ENCODE results near the gene TIMM50. TPM values are rescaled to one million over a fixed set of nuclear protein-coding genes. Genes with fewer than 3 reads are reported as not detected.
A peak's percentile ranks its signal among the peaks of the same experiment; 100 is the strongest.

TIMM50 gene
- total and polyA plus RNA-seq, 2 of the 13 experiments (the other 11 are each of a cell fraction or from before 2014, with no cell fraction given): 91.1 to 92.5 TPM

- FAIRE-seq: no peak
- no peak overlapping the region for H3K4me2 ChIP-seq (ENCODE audit: low read depth, low read length)
- no peak overlapping the region for H2AFZ ChIP-seq (ENCODE audit: low read length)
- no peaks in the 10 kb centered on the region; a peak in 1 of 5 replicates for H3K27me3 ChIP-seq (ENCODE audit: control insufficient read depth in 1 of 2, insufficient read depth in 2 of 2, low read length in 2 of 2)
- no peaks in the 10 kb centered on the region for H3K79me2 ChIP-seq (ENCODE audit: insufficient read depth, low read length)
- H3K9ac ChIP-seq (ENCODE audit: insufficient read depth, low read depth, low read length): no peak overlapping the region
- 81% methylated on average over 6 of the region's 9 CpGs for WGBS (ENCODE audit: low lambda C conversion rate)
- ChIA-PET CTCF (ENCODE audit: low intra/inter-chr PET ratio, low total read pairs) (interaction anchor here (0.8 to 2.9 kb wide), 3 partner anchors 29 to 66 kb away, joined by 3 to 20 read pairs (median 3); partner anchors contain the start of genes EID2 and EID2B), POLR2A (interaction anchor here (0.9 to 1.2 kb wide), 2 partner anchors 38 to 62 kb away, joined by 3 read pairs; partner anchors contain the start of genes PLEKHG2 and RPS16)
- no TSS peak for BruUV-seq (replicated peaks)
- no peak overlapping the region for H3K27ac ChIP-seq (ENCODE audit: extremely low read length, insufficient read depth, low read length)
- ATAC-seq: peak; percentile 87
- H4K20me1 ChIP-seq (ENCODE audit: insufficient read depth, low read length): no peaks in the 10 kb centered on the region
- intact Hi-C loops (cut with micrococcal nuclease; ENCODE audit: unreplicated experiment): loop anchor here (1.0 kb wide), 1 partner anchor 58 kb away; the partner anchor contains the start of gene EID2B
- H3K4me1 ChIP-seq (ENCODE audit: insufficient read depth, low read length): no peaks in the 10 kb centered on the region
- no peaks in the 10 kb centered on the region for H3K9me3 ChIP-seq (ENCODE audit: low read length)
- H3K4me3 ChIP-seq (replicated peaks in 1 of 3; ENCODE audit: insufficient read depth in 1 of 3, low read depth in 2 of 3, low read length in 3 of 3): no peak overlapping the region
- in situ Hi-C loops (cut with HindIII; ENCODE audit: extremely low pct_ligation_motif_present, low pct_unique_long_range_greater_than_20kb): no loop called here
- peaks cover 34 to 68% of the 10 kb centered on the region in 2 experiments for H3K36me3 ChIP-seq (replicated peaks in 1 of 2; ENCODE audit: control insufficient read depth in 1 of 2, insufficient read depth in 2 of 2, low read length in 2 of 2)
- DNase-seq (ENCODE audit: low spot score): peak; percentile 30
- TF ChIP-seq SALL1 (CRISPR knock-in tag; IDR thresholded peaks at IDR 0.05): peak; percentile 40; the same call in 1 of the 2 replicates
- TF ChIP-seq, protein P1, sequence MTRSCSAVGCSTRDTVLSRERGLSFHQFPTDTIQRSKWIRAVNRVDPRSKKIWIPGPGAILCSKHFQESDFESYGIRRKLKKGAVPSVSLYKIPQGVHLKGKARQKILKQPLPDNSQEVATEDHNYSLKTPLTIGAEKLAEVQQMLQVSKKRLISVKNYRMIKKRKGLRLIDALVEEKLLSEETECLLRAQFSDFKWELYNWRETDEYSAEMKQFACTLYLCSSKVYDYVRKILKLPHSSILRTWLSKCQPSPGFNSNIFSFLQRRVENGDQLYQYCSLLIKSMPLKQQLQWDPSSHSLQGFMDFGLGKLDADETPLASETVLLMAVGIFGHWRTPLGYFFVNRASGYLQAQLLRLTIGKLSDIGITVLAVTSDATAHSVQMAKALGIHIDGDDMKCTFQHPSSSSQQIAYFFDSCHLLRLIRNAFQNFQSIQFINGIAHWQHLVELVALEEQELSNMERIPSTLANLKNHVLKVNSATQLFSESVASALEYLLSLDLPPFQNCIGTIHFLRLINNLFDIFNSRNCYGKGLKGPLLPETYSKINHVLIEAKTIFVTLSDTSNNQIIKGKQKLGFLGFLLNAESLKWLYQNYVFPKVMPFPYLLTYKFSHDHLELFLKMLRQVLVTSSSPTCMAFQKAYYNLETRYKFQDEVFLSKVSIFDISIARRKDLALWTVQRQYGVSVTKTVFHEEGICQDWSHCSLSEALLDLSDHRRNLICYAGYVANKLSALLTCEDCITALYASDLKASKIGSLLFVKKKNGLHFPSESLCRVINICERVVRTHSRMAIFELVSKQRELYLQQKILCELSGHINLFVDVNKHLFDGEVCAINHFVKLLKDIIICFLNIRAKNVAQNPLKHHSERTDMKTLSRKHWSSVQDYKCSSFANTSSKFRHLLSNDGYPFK (CRISPR knock-in tag; IDR thresholded peaks at IDR 0.05; ENCODE audit: borderline replicate concordance): peak; percentile 44; the same call in 1 of the 2 replicates
- 0 out of 4 replicates have a peak, but pooled peaks of 1 of the 2 experiments have one; percentile 20 for TF ChIP-seq HMGXB4 (CRISPR knock-in tag; IDR thresholded peaks at IDR 0.05; ENCODE audit: borderline replicate concordance in 1 of 2, low read depth in 1 of 2)
- 0 out of 2 replicates have a peak, but pooled peaks have one; percentile 48 for TF ChIP-seq ZFP90 (CRISPR knock-in tag; IDR thresholded peaks at IDR 0.05; ENCODE audit: borderline replicate concordance)
- peak; percentile 20; the same call in 1 of the 2 replicates for TF ChIP-seq SMC3 (IDR thresholded peaks at IDR 0.05; ENCODE audit: low read length)
- TF ChIP-seq ZNF431 (CRISPR knock-in tag; IDR thresholded peaks at IDR 0.05; ENCODE audit: borderline replicate concordance, low read depth): no peak
- TF ChIP-seq ZNF350 (CRISPR knock-in tag; IDR thresholded peaks at IDR 0.05; ENCODE audit: borderline replicate concordance, low read depth): peak; percentile 45; the same call in 1 of the 2 replicates
- 0 out of 2 replicates have a peak, but pooled peaks have one; percentile 17 for TF ChIP-seq ZFP91 (CRISPR knock-in tag; IDR thresholded peaks at IDR 0.05; ENCODE audit: borderline replicate concordance)
- TF ChIP-seq, protein P2, sequence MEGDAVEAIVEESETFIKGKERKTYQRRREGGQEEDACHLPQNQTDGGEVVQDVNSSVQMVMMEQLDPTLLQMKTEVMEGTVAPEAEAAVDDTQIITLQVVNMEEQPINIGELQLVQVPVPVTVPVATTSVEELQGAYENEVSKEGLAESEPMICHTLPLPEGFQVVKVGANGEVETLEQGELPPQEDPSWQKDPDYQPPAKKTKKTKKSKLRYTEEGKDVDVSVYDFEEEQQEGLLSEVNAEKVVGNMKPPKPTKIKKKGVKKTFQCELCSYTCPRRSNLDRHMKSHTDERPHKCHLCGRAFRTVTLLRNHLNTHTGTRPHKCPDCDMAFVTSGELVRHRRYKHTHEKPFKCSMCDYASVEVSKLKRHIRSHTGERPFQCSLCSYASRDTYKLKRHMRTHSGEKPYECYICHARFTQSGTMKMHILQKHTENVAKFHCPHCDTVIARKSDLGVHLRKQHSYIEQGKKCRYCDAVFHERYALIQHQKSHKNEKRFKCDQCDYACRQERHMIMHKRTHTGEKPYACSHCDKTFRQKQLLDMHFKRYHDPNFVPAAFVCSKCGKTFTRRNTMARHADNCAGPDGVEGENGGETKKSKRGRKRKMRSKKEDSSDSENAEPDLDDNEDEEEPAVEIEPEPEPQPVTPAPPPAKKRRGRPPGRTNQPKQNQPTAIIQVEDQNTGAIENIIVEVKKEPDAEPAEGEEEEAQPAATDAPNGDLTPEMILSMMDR (CRISPR knock-in tag; IDR thresholded peaks at IDR 0.05): peak; percentile 90
- TF ChIP-seq, protein P3, sequence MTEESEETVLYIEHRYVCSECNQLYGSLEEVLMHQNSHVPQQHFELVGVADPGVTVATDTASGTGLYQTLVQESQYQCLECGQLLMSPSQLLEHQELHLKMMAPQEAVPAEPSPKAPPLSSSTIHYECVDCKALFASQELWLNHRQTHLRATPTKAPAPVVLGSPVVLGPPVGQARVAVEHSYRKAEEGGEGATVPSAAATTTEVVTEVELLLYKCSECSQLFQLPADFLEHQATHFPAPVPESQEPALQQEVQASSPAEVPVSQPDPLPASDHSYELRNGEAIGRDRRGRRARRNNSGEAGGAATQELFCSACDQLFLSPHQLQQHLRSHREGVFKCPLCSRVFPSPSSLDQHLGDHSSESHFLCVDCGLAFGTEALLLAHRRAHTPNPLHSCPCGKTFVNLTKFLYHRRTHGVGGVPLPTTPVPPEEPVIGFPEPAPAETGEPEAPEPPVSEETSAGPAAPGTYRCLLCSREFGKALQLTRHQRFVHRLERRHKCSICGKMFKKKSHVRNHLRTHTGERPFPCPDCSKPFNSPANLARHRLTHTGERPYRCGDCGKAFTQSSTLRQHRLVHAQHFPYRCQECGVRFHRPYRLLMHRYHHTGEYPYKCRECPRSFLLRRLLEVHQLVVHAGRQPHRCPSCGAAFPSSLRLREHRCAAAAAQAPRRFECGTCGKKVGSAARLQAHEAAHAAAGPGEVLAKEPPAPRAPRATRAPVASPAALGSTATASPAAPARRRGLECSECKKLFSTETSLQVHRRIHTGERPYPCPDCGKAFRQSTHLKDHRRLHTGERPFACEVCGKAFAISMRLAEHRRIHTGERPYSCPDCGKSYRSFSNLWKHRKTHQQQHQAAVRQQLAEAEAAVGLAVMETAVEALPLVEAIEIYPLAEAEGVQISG (CRISPR knock-in tag; IDR thresholded peaks at IDR 0.05): 0 out of 2 replicates have a peak, but pooled peaks have one; percentile 44
These were observed 6.5 kb upstream of the TIMM50 start for GRCh38 chr19:39474139-39474620.

Measured in HepG2 (cell line).